ENCODE results near the gene SLC2A4RG.

Gene SLC2A4RG

GRCh38 chr20:63739130-63740069, at the start of gene SLC2A4RG:
SLC2A4RG (plus strand) TSS chr20:63739776; CDS start chr20:63739913, 137 bp downstream.
- peak; percentile 47 for DNase-seq (ENCODE audit: low read depth, low spot score)
- in situ Hi-C loops (cut with HindIII; ENCODE audit: low sequenced_read_pairs): no loop called here
- TF ChIP-seq CTCF (IDR thresholded peaks at IDR 0.05; ENCODE audit: low read depth, low read length): no peak
- peak within 1 kb of the TSS; percentile 69 for H3K4me3 ChIP-seq (ENCODE audit: low read depth, low read length)

- no peak for TF ChIP-seq CTCF (IDR thresholded peaks at IDR 0.05; ENCODE audit: low read depth, low read length)
- DNase-seq (ENCODE audit: low read depth, low spot score): no peak
- no peak overlapping the region for H3K4me3 ChIP-seq (ENCODE audit: low read depth, low read length)
- in situ Hi-C loops (cut with HindIII; ENCODE audit: low sequenced_read_pairs): no loop called here
These were observed 49.3 kb upstream of the SLC2A4RG start for GRCh38 chr20:63690003-63690897.

GRCh38 chr20:63690898-63691710, 48.5 kb upstream of the SLC2A4RG start:
- DNase-seq (ENCODE audit: low read depth, low spot score): no peak
- TF ChIP-seq CTCF (IDR thresholded peaks at IDR 0.05; ENCODE audit: low read depth, low read length): no peak
- in situ Hi-C loops (cut with HindIII; ENCODE audit: low sequenced_read_pairs): no loop called here
- no peak overlapping the region for H3K4me3 ChIP-seq (ENCODE audit: low read depth, low read length)

- TF ChIP-seq CTCF (IDR thresholded peaks at IDR 0.05; ENCODE audit: low read depth, low read length): no peak
- DNase-seq (ENCODE audit: low read depth, low spot score): no peak
- H3K4me3 ChIP-seq (ENCODE audit: low read depth, low read length): no peak overlapping the region
- in situ Hi-C loops (cut with HindIII; ENCODE audit: low sequenced_read_pairs): no loop called here
These were observed 47.7 kb upstream of the SLC2A4RG start for GRCh38 chr20:63691711-63692435.

GRCh38 chr20:63692436-63693082, 47.0 kb upstream of the SLC2A4RG start:
- TF ChIP-seq CTCF (IDR thresholded peaks at IDR 0.05; ENCODE audit: low read depth, low read length): no peak
- no peak overlapping the region for H3K4me3 ChIP-seq (ENCODE audit: low read depth, low read length)
- no peak for DNase-seq (ENCODE audit: low read depth, low spot score)
- in situ Hi-C loops (cut with HindIII; ENCODE audit: low sequenced_read_pairs): no loop called here

Data from astrocyte of the spinal cord (primary cell).